K562 (cell line): ENCODE results near the gene SDSL. TPM values are rescaled to one million over a fixed set of nuclear protein-coding genes. Genes with fewer than 3 reads are reported as not detected.

Source experiments
- ATAC-seq: fragments of 200-7000 bp; cut with Tn5 transposase; 3 replicates; pipeline ENCODE4 v1.9.1; 2020; ENCODE audit warnings: moderate library complexity
- BruUV-seq: library from RNA; stranded (reverse); fragments of 400-500 nt; replicated peaks from 2 replicates; lab custom pipeline; 2021; lab: Mats Ljungman, UMichigan
- CTCF ChIA-PET: fragments of 300-600 bp; formaldehyde crosslinking; extraction: SDS; loops from one replicate; lab custom pipeline; 2021; ENCODE audit warnings: low intra/inter-chr PET ratio; lab: Yijun Ruan, JAX
- POLR2A ChIA-PET: fragments of 300-600, 350-650 bp; sonication (Branson Sonifier 250); formaldehyde crosslinking; extraction: SDS; loops from one replicate; lab custom pipeline; 2021; ENCODE audit warnings: antibody characterized with exemption, inconsistent platforms; lab: Yijun Ruan, JAX
- DNase-seq, 4 experiments: peaks; one replicate each; pipeline versions ENCODE4 v3.0.0 to v3.0.0-alpha.2; 2011 to 2018; ENCODE audit warnings: low spot score in 3 of 4, mixed read lengths in 3 of 4; ENCODE audit errors: extremely low read depth in 1 of 4
- FAIRE-seq: peaks from 2 replicates; lab custom pipeline; 2011; peaks lifted over from hg19 to GRCh38; lab: Jason Lieb, UNC
- H2AFZ ChIP-seq: 2 replicates; pipeline ENCODE4 v1.6.0; 2011; ENCODE audit warnings: low read depth, low read length, control low read depth, inconsistent platforms
- H3K27ac ChIP-seq: fragments of 200-600 bp; 3 replicates; pipeline ENCODE4 v1.8.0; 2011; ENCODE audit warnings: low read depth, mild to moderate bottlenecking, control low read depth, inconsistent platforms, low read length, moderate library complexity, mixed read lengths; ENCODE audit errors: extremely low read depth
- H3K27me3 ChIP-seq, 2 experiments: fragments of 300-600 bp in 1 of 2; 2 replicates in 1 of 2; 3 replicates in 1 of 2; pipeline versions ENCODE4 v1.6.0 to v1.8.0; 2011; ENCODE audit warnings: inconsistent platforms in 2 of 2, low read length in 2 of 2, mild to moderate bottlenecking in 1 of 2, mixed read lengths in 1 of 2, moderate library complexity in 1 of 2; ENCODE audit not compliant: control insufficient read depth in 2 of 2, insufficient read depth in 2 of 2
- H3K36me3 ChIP-seq: fragments of 300-600 bp; 3 replicates; pipeline ENCODE4 v1.8.0; 2011; ENCODE audit warnings: mild to moderate bottlenecking, low read length, inconsistent platforms; ENCODE audit not compliant: control insufficient read depth, insufficient read depth
- H3K4me1 ChIP-seq, 2 experiments: fragments of 200-600 bp in 1 of 2; replicated peaks in 1 of 2; 2 replicates in 1 of 2; 3 replicates in 1 of 2; pipeline versions ENCODE4 v1.5.1 to v1.8.0; 2011; ENCODE audit warnings: inconsistent platforms in 2 of 2, low read length in 2 of 2, mild to moderate bottlenecking in 1 of 2, mixed read lengths in 1 of 2, moderate library complexity in 1 of 2; ENCODE audit not compliant: control insufficient read depth in 2 of 2, insufficient read depth in 2 of 2
- H3K4me2 ChIP-seq: 2 replicates; pipeline ENCODE4 v1.6.1; 2011; ENCODE audit warnings: low read length, control low read depth, inconsistent platforms, mixed read lengths; ENCODE audit not compliant: insufficient read depth
- H3K4me3 ChIP-seq: fragments of 200-600 bp; sonication (generic), shearing (Covaris generic); 2 replicates; pipeline ENCODE4 v1.5.1; 2016; ENCODE audit warnings: control low read depth, inconsistent platforms
- H3K79me2 ChIP-seq: fragments of 200-600 bp; 3 replicates; pipeline ENCODE4 v1.8.0; 2011; ENCODE audit warnings: low read length, inconsistent platforms; ENCODE audit not compliant: control insufficient read depth, insufficient read depth
- H3K9ac ChIP-seq, 2 experiments: 2 replicates each; pipeline versions ENCODE4 v1.6.0 to v1.6.1; 2011; ENCODE audit warnings: low read depth in 2 of 2, low read length in 2 of 2, control low read depth in 1 of 2, inconsistent platforms in 1 of 2, mild to moderate bottlenecking in 1 of 2, mixed read lengths in 1 of 2; ENCODE audit not compliant: insufficient read depth in 1 of 2
- H3K9me1 ChIP-seq: one replicate; pipeline ENCODE4 v1.6.0; 2011; ENCODE audit warnings: inconsistent platforms, mild to moderate bottlenecking, low read length, moderate library complexity; ENCODE audit not compliant: control insufficient read depth, insufficient read depth
- H3K9me3 ChIP-seq: replicated peaks from 2 replicates; pipeline ENCODE4 v1.5.1; 2011; ENCODE audit warnings: low read depth, low read length, inconsistent platforms; ENCODE audit not compliant: control insufficient read depth, insufficient read depth
- H4K20me1 ChIP-seq: replicated peaks from 2 replicates; pipeline ENCODE4 v1.6.1; 2011; ENCODE audit warnings: low read length, inconsistent platforms, mixed read lengths; ENCODE audit not compliant: control insufficient read depth, insufficient read depth
- CHAMP1 ChIP-seq: fragments of 450-650 bp; IDR thresholded peaks from 2 replicates; pipeline ENCODE4 v1.6.1; 2016; ENCODE audit warnings: mild to moderate bottlenecking
- EHMT2 ChIP-seq: fragments of 450-650 bp; IDR thresholded peaks from 2 replicates; pipeline ENCODE4 v1.6.1; 2018; ENCODE audit warnings: antibody characterized with exemption
- MIER1 ChIP-seq: fragments of 450-650 bp; IDR thresholded peaks from 2 replicates; pipeline ENCODE4 v1.6.1; 2016; ENCODE audit warnings: antibody characterized with exemption, mild to moderate bottlenecking, low read depth
- TARDBP ChIP-seq: fragments of 450-650 bp; IDR thresholded peaks from 2 replicates; pipeline ENCODE4 v1.6.1; 2016
- WGBS: fragments of 100-300 bp; shearing (Covaris generic); methylation state at CpG from one replicate; pipeline ENCODE4 v1.1.6; 2016; ENCODE audit warnings: low coverage, mixed read lengths; ENCODE audit not compliant: insufficient coverage; ENCODE audit errors: missing lambda C conversion rate; 5-methylcytosine and 5-hydroxymethylcytosine counted together
- in situ Hi-C: fragments of 300-500 bp; cut with MboI; formaldehyde crosslinking; loops from 4 replicates; pipeline ENCODE4 v1.15.0; 2018; ENCODE audit warnings: inconsistent platforms, mixed read lengths
- intact Hi-C: fragments of 100-400 bp; cut with micrococcal nuclease; formaldehyde crosslinking; loops from 2 replicates; pipeline ENCODE4 v1.14.2; 2022
- polyA plus RNA-seq, 8 experiments: library from polyadenylated mRNA; depleted of rRNA in 4 of 8; stranded (reverse) in 5 of 8; unstranded in 3 of 8; fragments of >200 nt; fragmentation: Nextera tagmentation in 2 of 8; fragmentation: Illumina TruSeq in 1 of 8; extraction: Ambion mirVana in 2 of 8; extraction: Trizol in 1 of 8; gene quantifications; 2 replicates each; pipeline versions ENCODE4 v1.2.1 to v1.2.3, GENCODE V29; 2011 to 2014; ENCODE audit warnings: inconsistent platforms in 1 of 8, missing spikeins in 1 of 8
- total RNA-seq, 7 experiments: library from RNA; depleted of rRNA in 6 of 7; stranded (reverse); fragments of >200 nt in 6 of 7; fragmentation: Illumina TruSeq in 2 of 7; extraction: Trizol in 2 of 7; gene quantifications; 2 replicates each; pipeline versions ENCODE4 v1.2.1 to v1.2.3, GENCODE V29; 2011 to 2021; ENCODE audit warnings: low replicate concordance in 1 of 7

Gene SDSL
- total and polyA plus RNA-seq, 9 of the 15 experiments (the other 6 are each of a cell fraction or from before 2014, with no cell fraction given), result 0.31 to 11.0 (median 7.4) TPM

GRCh38 chr12:113480336-113480971 is 58.3 kb downstream of the SDSL start:
- ATAC-seq (no peak), FAIRE-seq (no peak)
- in situ Hi-C loops, result no loop called here
- CTCF ChIA-PET, result no interaction called here
- H3K27me3 ChIP-seq, result peaks cover 18 to 42% of the 10 kb centered on the region in 2 experiments; a peak in 3 of 5 replicates
- no peaks in the 10 kb centered on the region for H3K9me3 ChIP-seq
- no peaks in the 10 kb centered on the region for H3K36me3 ChIP-seq
- TF ChIP-seq EHMT2 (0 out of 2 replicates have a peak, but pooled peaks have one; percentile 2), CHAMP1 (0 out of 2 replicates have a peak, but pooled peaks have one; percentile 22), MIER1 (peak; percentile 81; the same call in 1 of the 2 replicates), TARDBP (no peak)
- TF ChIP-seq, all 486 proteins: peak for 3
- Histone ChIP-seq H2AFZ (no peak overlapping the region), H3K79me2 (no peaks in the 10 kb centered on the region), H3K4me2 (no peak overlapping the region), H4K20me1 (peaks cover 4% of the 10 kb centered on the region; the same call in 1 of the 2 replicates), H3K9ac (no peak overlapping the region), H3K9me1 (no peaks in the 10 kb centered on the region), H3K27ac (no peak overlapping the region), H3K4me3 (no peak overlapping the region), H3K4me1 (peaks cover 0 to 8% of the 10 kb centered on the region in 2 experiments; a peak in 2 of 5 replicates)
- intact Hi-C loops, result no loop called here
- 6% methylated on average over 9 of the region's 9 CpGs for WGBS
- no peak for DNase-seq
- no TSS peak for BruUV-seq
- POLR2A ChIA-PET, result interaction anchor here (0.6 to 1.0 kb wide), 2 partner anchors 13 to 878 kb away, joined by 3 read pairs; no protein-coding TSS in a partner anchor
